ENCODE measurements around the gene NCAM1. TPM values are rescaled to one million over a fixed set of nuclear protein-coding genes. Genes with fewer than 3 reads are reported as not detected.

The NCAM1 gene
- total RNA-seq, 2 donors from 2014 or later: 225 to 229 TPM

GRCh38 chr11:113023986-113024385 is 62.8 kb downstream of the NCAM1 start:
- Histone ChIP-seq H3K27me3 (no peaks in the 10 kb centered on the region), H3K36me3 (no peaks in the 10 kb centered on the region), H3K4me1 (peaks cover 0 to 7% of the 10 kb centered on the region in 2 donors), H3K27ac (no peak overlapping the region), H3K9me3 (no peaks in the 10 kb centered on the region), H3K4me3 (no peak overlapping the region)
- no peak for DNase-seq (ENCODE audit: low spot score)
- TF ChIP-seq, protein P1, sequence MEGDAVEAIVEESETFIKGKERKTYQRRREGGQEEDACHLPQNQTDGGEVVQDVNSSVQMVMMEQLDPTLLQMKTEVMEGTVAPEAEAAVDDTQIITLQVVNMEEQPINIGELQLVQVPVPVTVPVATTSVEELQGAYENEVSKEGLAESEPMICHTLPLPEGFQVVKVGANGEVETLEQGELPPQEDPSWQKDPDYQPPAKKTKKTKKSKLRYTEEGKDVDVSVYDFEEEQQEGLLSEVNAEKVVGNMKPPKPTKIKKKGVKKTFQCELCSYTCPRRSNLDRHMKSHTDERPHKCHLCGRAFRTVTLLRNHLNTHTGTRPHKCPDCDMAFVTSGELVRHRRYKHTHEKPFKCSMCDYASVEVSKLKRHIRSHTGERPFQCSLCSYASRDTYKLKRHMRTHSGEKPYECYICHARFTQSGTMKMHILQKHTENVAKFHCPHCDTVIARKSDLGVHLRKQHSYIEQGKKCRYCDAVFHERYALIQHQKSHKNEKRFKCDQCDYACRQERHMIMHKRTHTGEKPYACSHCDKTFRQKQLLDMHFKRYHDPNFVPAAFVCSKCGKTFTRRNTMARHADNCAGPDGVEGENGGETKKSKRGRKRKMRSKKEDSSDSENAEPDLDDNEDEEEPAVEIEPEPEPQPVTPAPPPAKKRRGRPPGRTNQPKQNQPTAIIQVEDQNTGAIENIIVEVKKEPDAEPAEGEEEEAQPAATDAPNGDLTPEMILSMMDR (IDR thresholded peaks at IDR 0.05): no peak

DNA sequence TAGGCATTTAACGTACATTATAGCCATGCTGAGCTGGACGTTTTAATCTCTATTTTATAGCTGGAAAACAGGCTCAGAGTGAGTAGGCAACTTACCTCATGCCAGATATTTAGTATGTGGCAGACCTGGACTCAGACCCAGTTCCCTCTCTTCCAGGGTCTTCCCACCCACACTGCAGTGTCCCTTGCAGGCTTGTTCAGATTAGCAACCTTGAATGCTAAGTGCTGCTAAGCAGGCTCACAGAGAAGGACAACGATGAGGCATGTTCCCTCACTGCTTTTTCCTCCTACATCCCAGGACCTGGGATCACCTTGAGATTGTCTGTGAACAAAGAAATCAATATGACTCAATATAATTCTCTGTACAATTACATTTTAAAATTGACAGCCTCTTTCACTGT is 65.6 kb downstream of the NCAM1 start:
- no peak for DNase-seq (ENCODE audit: low spot score)
- Histone ChIP-seq H3K27me3 (no peaks in the 10 kb centered on the region), H3K27ac (no peak overlapping the region), H3K36me3 (no peaks in the 10 kb centered on the region), H3K9me3 (no peaks in the 10 kb centered on the region), H3K4me1 (peaks cover 0 to 7% of the 10 kb centered on the region in 2 donors), H3K4me3 (no peak overlapping the region)
- TF ChIP-seq, protein P1 (IDR thresholded peaks at IDR 0.05): no peak

GRCh38 chr11:113034576-113034975 is 73.4 kb downstream of the NCAM1 start:
- DNase-seq (ENCODE audit: low spot score): no peak
- Histone ChIP-seq H3K36me3 (no peaks in the 10 kb centered on the region), H3K4me1 (no peaks in the 10 kb centered on the region), H3K4me3 (no peak overlapping the region), H3K9me3 (no peaks in the 10 kb centered on the region), H3K27ac (no peak overlapping the region), H3K27me3 (no peaks in the 10 kb centered on the region)
- TF ChIP-seq, protein P1 (IDR thresholded peaks at IDR 0.05): no peak

DNA sequence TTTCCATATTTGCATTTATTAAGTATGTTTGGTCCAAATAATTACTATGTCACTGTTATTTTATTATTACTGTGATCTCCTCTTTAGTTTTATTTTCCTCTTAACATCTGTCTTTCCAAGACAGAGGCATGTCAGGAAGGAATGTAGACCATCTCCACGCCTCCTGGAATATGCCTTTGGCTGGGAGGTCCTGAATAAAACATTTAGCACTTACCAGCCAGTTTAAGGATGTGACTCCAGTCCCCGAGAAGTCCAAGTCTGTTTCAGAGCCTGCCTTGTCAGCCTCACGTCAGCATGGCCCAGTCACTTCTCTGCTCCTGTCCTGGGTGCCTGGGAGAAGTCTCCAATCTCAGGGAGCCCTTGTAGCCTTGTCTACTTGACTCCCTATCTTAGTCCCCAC is 74.5 kb downstream of the NCAM1 start:
- no peaks in the 10 kb centered on the region for H3K4me1 ChIP-seq
- H3K4me3 ChIP-seq: no peak overlapping the region
- no peak overlapping the region for H3K27ac ChIP-seq
- no peak for DNase-seq (ENCODE audit: low spot score)
- TF ChIP-seq, protein P1 (IDR thresholded peaks at IDR 0.05): no peak
- H3K9me3 ChIP-seq: no peaks in the 10 kb centered on the region
- H3K36me3 ChIP-seq: no peaks in the 10 kb centered on the region
- H3K27me3 ChIP-seq: no peaks in the 10 kb centered on the region

DNA sequence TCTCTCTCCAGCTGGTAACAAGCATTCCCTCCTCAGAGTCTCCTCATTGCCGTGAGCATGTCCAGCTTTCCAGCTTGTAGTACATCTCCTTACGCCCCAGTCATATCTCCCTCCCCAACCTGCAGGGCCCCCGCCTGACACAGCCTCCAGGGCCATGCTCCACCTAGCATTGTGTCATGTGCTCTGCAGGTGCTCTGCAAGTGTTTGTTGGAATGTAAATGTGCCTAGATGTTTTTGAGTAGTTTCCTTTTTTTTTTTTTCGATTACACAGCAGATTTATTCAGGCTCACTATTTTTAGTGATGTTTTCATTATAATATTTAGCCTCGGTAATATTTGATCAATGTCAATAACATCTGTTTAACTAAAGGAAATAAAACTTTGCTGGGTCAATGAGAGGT is 82.5 kb downstream of the NCAM1 start:
- no peaks in the 10 kb centered on the region for H3K9me3 ChIP-seq
- TF ChIP-seq, protein P1 (IDR thresholded peaks at IDR 0.05): no peak
- DNase-seq (ENCODE audit: low spot score): no peak
- H3K4me1 ChIP-seq: no peaks in the 10 kb centered on the region
- no peaks in the 10 kb centered on the region for H3K27me3 ChIP-seq
- H3K36me3 ChIP-seq: no peaks in the 10 kb centered on the region
- no peak overlapping the region for H3K27ac ChIP-seq
- H3K4me3 ChIP-seq: no peak overlapping the region

DNA sequence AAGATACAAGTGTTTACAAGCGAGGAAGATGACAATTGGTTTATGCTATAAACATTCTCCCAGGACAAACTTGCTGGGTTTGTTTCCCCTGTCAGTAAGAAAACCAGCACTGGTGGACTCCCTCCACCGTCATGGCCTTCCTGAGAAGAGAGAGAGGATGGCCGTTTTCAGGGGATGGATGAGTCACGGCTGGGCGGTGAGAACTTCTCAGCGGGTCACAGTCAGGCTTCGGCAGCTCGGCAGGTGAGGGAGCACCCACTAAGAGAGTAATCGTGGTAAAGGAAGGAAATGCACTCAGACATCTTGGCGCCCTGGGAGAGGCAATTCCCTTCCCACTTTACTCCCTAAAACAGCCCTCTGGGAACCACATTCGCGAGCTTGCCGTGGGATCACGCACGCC is 83.9 kb downstream of the NCAM1 start:
- H3K4me3 ChIP-seq: no peak overlapping the region
- peaks cover 0 to 1% of the 10 kb centered on the region in 2 donors for H3K9me3 ChIP-seq
- no peaks in the 10 kb centered on the region for H3K27me3 ChIP-seq
- no peak for DNase-seq (ENCODE audit: low spot score)
- TF ChIP-seq, protein P1 (IDR thresholded peaks at IDR 0.05): no peak
- no peaks in the 10 kb centered on the region for H3K36me3 ChIP-seq
- H3K4me1 ChIP-seq: no peaks in the 10 kb centered on the region
- H3K27ac ChIP-seq: no peak overlapping the region
